K562 (cell line): Measurements from ENCODE around the gene IBA57. TPM values are rescaled to one million over a fixed set of nuclear protein-coding genes. Genes with fewer than 3 reads are reported as not detected.

ENCODE experiments used
- CAMTA2 ChIP-seq: fragments of 250-450 bp; sonication (Bioruptor Pico); conservative IDR thresholded peaks from 2 replicates; pipeline ENCODE4 v1.5.1; 2022
- COPS2 ChIP-seq: fragments of 450-650 bp; conservative IDR thresholded peaks from 2 replicates; pipeline ENCODE4 v1.6.1; 2016; ENCODE audit warnings: mild to moderate bottlenecking, moderate library complexity
- CXXC5 ChIP-seq: fragments of 250-450 bp; sonication (Bioruptor Pico); IDR thresholded peaks from 2 replicates; pipeline ENCODE4 v1.8.0; 2022; ENCODE audit warnings: inconsistent platforms, mild to moderate bottlenecking, moderate library complexity
- DIDO1 ChIP-seq: fragments of 450-650 bp; IDR thresholded peaks from 2 replicates; pipeline ENCODE4 v1.6.1; 2016; ENCODE audit warnings: low read depth, missing biosample characterization, missing genetic modification characterization
- E2F8 ChIP-seq: fragments of 450-650 bp; IDR thresholded peaks from 2 replicates; pipeline ENCODE4 v1.7.1; 2018; ENCODE audit warnings: mild to moderate bottlenecking, low read depth; ENCODE audit not compliant: partially characterized antibody
- ETV1 ChIP-seq: fragments of 450-650 bp; conservative IDR thresholded peaks from 2 replicates; pipeline ENCODE4 v1.6.1; 2016; ENCODE audit warnings: missing genetic modification characterization, control low read depth, low read depth, missing compliant biosample characterization
- GATAD2A ChIP-seq: fragments of 450-650 bp; IDR thresholded peaks from 2 replicates; pipeline ENCODE4 v1.6.1; 2017
- HIVEP1 ChIP-seq: fragments of 250-450 bp; sonication (Bioruptor Pico); IDR thresholded peaks from 2 replicates; pipeline ENCODE4 v1.4.0; 2020; ENCODE audit warnings: mild to moderate bottlenecking
- KDM4B ChIP-seq, 2 experiments: fragments of 450-650 bp in 1 of 2; sonication (generic) in 1 of 2; IDR thresholded peaks; 2 replicates each; pipeline ENCODE4 v1.6.1; 2016 to 2017; ENCODE audit warnings: borderline replicate concordance in 2 of 2, antibody characterized with exemption in 1 of 2, low read depth in 1 of 2, mild to moderate bottlenecking in 1 of 2
- LARP7 ChIP-seq: fragments of 450-650 bp; IDR thresholded peaks from 2 replicates; pipeline ENCODE4 v1.6.1; 2016
- MEF2D ChIP-seq: conservative IDR thresholded peaks from 2 replicates; pipeline ENCODE4 v1.6.1; 2016; ENCODE audit warnings: low read depth, missing genetic modification characterization, missing compliant biosample characterization
- NFXL1 ChIP-seq: fragments of 450-650 bp; formaldehyde crosslinking; IDR thresholded peaks from 2 replicates; pipeline ENCODE4 v1.4.0; 2021; ENCODE audit warnings: mild to moderate bottlenecking
- PYGO2 ChIP-seq: fragments of 450-650 bp; IDR thresholded peaks from 2 replicates; pipeline ENCODE4 v1.6.1; 2016; ENCODE audit warnings: mild to moderate bottlenecking, missing genetic modification characterization, moderate library complexity, missing compliant biosample characterization
- RCOR1 ChIP-seq, 2 experiments: IDR thresholded peaks; 2 replicates each; pipeline ENCODE4 v1.6.1; 2012; ENCODE audit warnings: low read depth in 2 of 2, low read length in 2 of 2, borderline replicate concordance in 1 of 2, improper control_type of control experiment in 1 of 2
- RHOXF2B ChIP-seq: fragments of 250-450 bp; sonication (Bioruptor Pico); conservative IDR thresholded peaks from 2 replicates; pipeline ENCODE4 v1.5.1; 2021
- ZFP1 ChIP-seq: fragments of 450-650 bp; formaldehyde crosslinking; IDR thresholded peaks from 2 replicates; pipeline ENCODE4 v1.4.0; 2020; ENCODE audit warnings: mild to moderate bottlenecking, mixed read lengths
- ZNF232 ChIP-seq: sonication (generic); formaldehyde crosslinking; IDR thresholded peaks from 2 replicates; pipeline ENCODE4 v1.8.0; 2022; ENCODE audit warnings: mild to moderate bottlenecking, missing genetic modification reagents
- ZNF507 ChIP-seq: conservative IDR thresholded peaks from 2 replicates; pipeline ENCODE4 v1.6.1; 2017; ENCODE audit warnings: missing genetic modification characterization, missing compliant biosample characterization
- ZNF512 ChIP-seq: IDR thresholded peaks from 2 replicates; pipeline ENCODE4 v1.6.1; 2016; ENCODE audit warnings: missing genetic modification characterization, missing compliant biosample characterization
- ZNF696 ChIP-seq: fragments of 250-450 bp; sonication (Bioruptor Pico); conservative IDR thresholded peaks from 2 replicates; pipeline ENCODE4 v1.4.0; 2020; ENCODE audit warnings: mild to moderate bottlenecking, moderate library complexity
- ZNF707 ChIP-seq: fragments of 250-450 bp; sonication (Bioruptor Pico); conservative IDR thresholded peaks from 2 replicates; pipeline ENCODE4 v1.8.0; 2022; ENCODE audit warnings: inconsistent platforms, mild to moderate bottlenecking, moderate library complexity
- ZSCAN32 ChIP-seq: fragments of 450-650 bp; formaldehyde crosslinking; IDR thresholded peaks from 2 replicates; pipeline ENCODE4 v1.4.0; 2020; ENCODE audit warnings: mild to moderate bottlenecking, moderate library complexity
- polyA plus RNA-seq, 8 experiments: library from polyadenylated mRNA; depleted of rRNA in 4 of 8; stranded (reverse) in 5 of 8; unstranded in 3 of 8; fragments of >200 nt; fragmentation: Nextera tagmentation in 2 of 8; fragmentation: Illumina TruSeq in 1 of 8; extraction: Ambion mirVana in 2 of 8; extraction: Trizol in 1 of 8; gene quantifications; 2 replicates each; pipeline versions ENCODE4 v1.2.1 to v1.2.3, GENCODE V29; 2011 to 2014; ENCODE audit warnings: inconsistent platforms in 1 of 8, missing spikeins in 1 of 8
- total RNA-seq, 7 experiments: library from RNA; depleted of rRNA in 6 of 7; stranded (reverse); fragments of >200 nt in 6 of 7; fragmentation: Illumina TruSeq in 2 of 7; extraction: Trizol in 2 of 7; gene quantifications; 2 replicates each; pipeline versions ENCODE4 v1.2.1 to v1.2.3, GENCODE V29; 2011 to 2021; ENCODE audit warnings: low replicate concordance in 1 of 7
- TF ChIP-seq, protein P1 (sequence below): fragments of 250-450 bp; sonication (Bioruptor Pico); IDR thresholded peaks from 2 replicates; pipeline ENCODE4 v1.5.0; 2021; ENCODE audit warnings: mild to moderate bottlenecking, borderline replicate concordance

The IBA57 gene
- total and polyA plus RNA-seq, 9 of the 15 experiments (the other 6 are each of a cell fraction or from before 2014, with no cell fraction given), result 0.77 to 15.5 (median 2.7) TPM

GRCh38 chr1:228178737-228179684, 13.4 kb downstream of the IBA57 start (continued):
- no peak for TF ChIP-seq ZNF696 (CRISPR knock-in tag)
- TF ChIP-seq ZNF507, result no peak
- TF ChIP-seq LARP7, result no peak
- no peak for TF ChIP-seq ZNF707
- TF ChIP-seq COPS2, result no peak
- no peak for TF ChIP-seq DIDO1 (tag)
- TF ChIP-seq E2F8, result no peak
- TF ChIP-seq, protein P1, sequence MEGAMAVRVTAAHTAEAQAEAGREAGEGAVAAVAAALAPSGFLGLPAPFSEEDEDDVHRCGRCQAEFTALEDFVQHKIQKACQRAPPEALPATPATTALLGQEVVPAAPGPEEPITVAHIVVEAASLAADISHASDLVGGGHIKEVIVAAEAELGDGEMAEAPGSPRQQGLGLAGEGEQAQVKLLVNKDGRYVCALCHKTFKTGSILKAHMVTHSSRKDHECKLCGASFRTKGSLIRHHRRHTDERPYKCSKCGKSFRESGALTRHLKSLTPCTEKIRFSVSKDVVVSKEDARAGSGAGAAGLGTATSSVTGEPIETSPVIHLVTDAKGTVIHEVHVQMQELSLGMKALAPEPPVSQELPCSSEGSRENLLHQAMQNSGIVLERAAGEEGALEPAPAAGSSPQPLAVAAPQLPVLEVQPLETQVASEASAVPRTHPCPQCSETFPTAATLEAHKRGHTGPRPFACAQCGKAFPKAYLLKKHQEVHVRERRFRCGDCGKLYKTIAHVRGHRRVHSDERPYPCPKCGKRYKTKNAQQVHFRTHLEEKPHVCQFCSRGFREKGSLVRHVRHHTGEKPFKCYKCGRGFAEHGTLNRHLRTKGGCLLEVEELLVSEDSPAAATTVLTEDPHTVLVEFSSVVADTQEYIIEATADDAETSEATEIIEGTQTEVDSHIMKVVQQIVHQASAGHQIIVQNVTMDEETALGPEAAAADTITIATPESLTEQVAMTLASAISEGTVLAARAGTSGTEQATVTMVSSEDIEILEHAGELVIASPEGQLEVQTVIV, result no peak
- no peak for TF ChIP-seq ZFP1 (CRISPR knock-in tag)
- no peak for TF ChIP-seq ZNF512 (tag)
- no peak for TF ChIP-seq GATAD2A
- TF ChIP-seq RHOXF2B, result no peak
- TF ChIP-seq HIVEP1 (CRISPR knock-in tag), result no peak
- TF ChIP-seq ZNF232 (CRISPR knock-in tag), result no peak
- TF ChIP-seq CXXC5 (CRISPR knock-in tag), result peak; percentile 96
- TF ChIP-seq RCOR1 (IDR thresholded peaks at IDR 0.05; ENCODE audit: borderline replicate concordance in 1 of 2, low read depth in 2 of 2, low read length in 2 of 2), result peak; percentile 47 to 84; a peak in 3 of 4 replicates
- TF ChIP-seq ETV1, result no peak
- no peak for TF ChIP-seq CAMTA2 (CRISPR knock-in tag)
- no peak for TF ChIP-seq NFXL1
- no peak for TF ChIP-seq KDM4B (IDR thresholded peaks at IDR 0.05; ENCODE audit: borderline replicate concordance in 2 of 2, low read depth in 1 of 2)
- TF ChIP-seq ZSCAN32 (CRISPR knock-in tag), result no peak
- no peak for TF ChIP-seq MEF2D (tag)
- TF ChIP-seq PYGO2 (tag), result no peak
